Fibroblast of the aortic adventitia (primary cell): ENCODE results near the gene SLC12A6. TPM values are rescaled to one million over a fixed set of nuclear protein-coding genes. Genes with fewer than 3 reads are reported as not detected.
"Not testable (repeated sequence)": the region's sequence is repeated elsewhere in the genome, so short reads cannot be mapped to it uniquely, and the experiment has no call there.

ENCODE experiments used
- DNase-seq: peaks from one replicate; pipeline ENCODE4 v3.0.0-alpha.2; 2010; ENCODE audit warnings: low read depth
- H3K4me3 ChIP-seq: 2 replicates; pipeline ENCODE4 v1.5.1; 2011; ENCODE audit warnings: low read depth, mild to moderate bottlenecking, control low read depth, low read length, moderate library complexity
- total RNA-seq: library from RNA; depleted of rRNA; stranded (reverse); fragments of >200 nt; gene quantifications from 2 replicates; pipeline ENCODE4 v1.2.3, GENCODE V29; 2012; ENCODE audit warnings: low replicate concordance
- TF ChIP-seq, protein P1 (sequence below): IDR thresholded peaks from 2 replicates; pipeline ENCODE4 v1.5.1; 2011; ENCODE audit warnings: mild to moderate bottlenecking, low read length, control low read depth, inconsistent platforms; ENCODE audit not compliant: insufficient read depth

Gene SLC12A6
- total RNA-seq, 1 donor, result 47.3 TPM

GRCh38 chr15:34355241-34355640, 17.7 kb upstream of the SLC12A6 start:
- no peak for DNase-seq
- H3K4me3 ChIP-seq, result no peak overlapping the region
- TF ChIP-seq, protein P1, sequence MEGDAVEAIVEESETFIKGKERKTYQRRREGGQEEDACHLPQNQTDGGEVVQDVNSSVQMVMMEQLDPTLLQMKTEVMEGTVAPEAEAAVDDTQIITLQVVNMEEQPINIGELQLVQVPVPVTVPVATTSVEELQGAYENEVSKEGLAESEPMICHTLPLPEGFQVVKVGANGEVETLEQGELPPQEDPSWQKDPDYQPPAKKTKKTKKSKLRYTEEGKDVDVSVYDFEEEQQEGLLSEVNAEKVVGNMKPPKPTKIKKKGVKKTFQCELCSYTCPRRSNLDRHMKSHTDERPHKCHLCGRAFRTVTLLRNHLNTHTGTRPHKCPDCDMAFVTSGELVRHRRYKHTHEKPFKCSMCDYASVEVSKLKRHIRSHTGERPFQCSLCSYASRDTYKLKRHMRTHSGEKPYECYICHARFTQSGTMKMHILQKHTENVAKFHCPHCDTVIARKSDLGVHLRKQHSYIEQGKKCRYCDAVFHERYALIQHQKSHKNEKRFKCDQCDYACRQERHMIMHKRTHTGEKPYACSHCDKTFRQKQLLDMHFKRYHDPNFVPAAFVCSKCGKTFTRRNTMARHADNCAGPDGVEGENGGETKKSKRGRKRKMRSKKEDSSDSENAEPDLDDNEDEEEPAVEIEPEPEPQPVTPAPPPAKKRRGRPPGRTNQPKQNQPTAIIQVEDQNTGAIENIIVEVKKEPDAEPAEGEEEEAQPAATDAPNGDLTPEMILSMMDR, result no peak

DNA sequence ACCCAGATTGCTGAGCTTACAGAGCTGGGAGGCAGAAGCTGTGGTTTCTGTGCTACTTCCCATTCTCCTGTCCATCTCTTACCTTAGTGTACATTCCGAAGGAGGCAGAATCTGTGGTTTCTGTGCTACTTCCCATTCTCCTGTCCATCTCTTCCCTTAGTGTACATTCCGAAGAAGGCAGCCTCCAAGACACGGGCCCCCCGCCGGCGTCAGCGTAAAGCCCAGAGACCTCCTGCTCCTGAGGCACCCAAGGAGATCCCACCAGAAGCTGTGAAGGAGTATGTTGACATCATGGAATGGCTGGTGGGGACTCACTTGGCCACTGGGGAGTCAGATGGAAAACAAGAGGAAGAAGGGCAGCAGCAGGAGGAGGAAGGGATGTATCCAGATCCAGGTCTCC, 16.7 kb upstream of the SLC12A6 start:
- no peak overlapping the region for H3K4me3 ChIP-seq
- no peak for DNase-seq
- TF ChIP-seq, protein P1, result no peak

- no peak for DNase-seq
- H3K4me3 ChIP-seq, result no peak overlapping the region
- TF ChIP-seq, protein P1, result no peak
Measured at GRCh38 chr15:34353627-34354026, 16.0 kb upstream of the SLC12A6 start.

DNA sequence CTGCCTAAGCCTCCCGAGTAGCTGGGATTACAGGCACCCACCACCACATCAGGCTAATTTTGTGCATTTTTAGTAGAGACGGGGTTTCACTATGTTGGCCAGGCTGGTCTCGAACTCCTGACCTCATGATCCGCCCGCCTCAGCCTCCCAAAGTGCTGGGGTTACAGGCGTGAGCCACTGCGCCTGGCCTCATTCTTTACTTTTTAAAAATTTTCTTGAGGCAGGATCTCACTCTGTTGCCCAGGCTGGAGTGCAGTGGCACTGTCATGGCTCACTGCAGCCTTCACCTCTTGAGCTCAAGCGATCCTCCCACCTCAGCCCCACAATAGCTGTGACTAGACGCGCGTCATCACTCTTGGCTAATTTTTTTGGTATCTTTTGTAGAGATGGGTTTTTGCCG, 15.4 kb upstream of the SLC12A6 start:
- DNase-seq, H3K4me3 ChIP-seq: not testable (repeated sequence)

- no peak for DNase-seq
- TF ChIP-seq, protein P1, result no peak
- no peak overlapping the region for H3K4me3 ChIP-seq
Measured at GRCh38 chr15:34349769-34350168, 12.2 kb upstream of the SLC12A6 start.

GRCh38 chr15:34348735-34349300, 11.2 kb upstream of the SLC12A6 start:
- H3K4me3 ChIP-seq, result no peak overlapping the region
- DNase-seq, result no peak
- TF ChIP-seq, protein P1, result no peak

GRCh38 chr15:34347951-34348638, 10.5 kb upstream of the SLC12A6 start:
- no peak overlapping the region for H3K4me3 ChIP-seq
- no peak for DNase-seq
- TF ChIP-seq, protein P1, result no peak
